ENCODE results near the gene CCDC97. TPM values are rescaled to one million over a fixed set of nuclear protein-coding genes. Genes with fewer than 3 reads are reported as not detected.

The CCDC97 gene
- total RNA-seq, 1 experiment from 2014 or later = 23.0 TPM

- Histone ChIP-seq H3K4me1 (ENCODE audit: control insufficient read depth in 1 of 2, insufficient read depth in 2 of 2, low read length in 2 of 2) (peaks cover 0 to 5% of the 10 kb centered on the region in 2 experiments; a peak in 1 of 4 replicates), H3K4me2 (ENCODE audit: low read length) (no peak overlapping the region), H3K27me3 (ENCODE audit: insufficient read depth, low read length) (no peaks in the 10 kb centered on the region), H3K9me2 (ENCODE audit: insufficient read depth) (no peaks in the 10 kb centered on the region), H2AFZ (ENCODE audit: low read depth, low read length, poor library complexity, severe bottlenecking) (no peak overlapping the region), H3K4me3 (replicated peaks in 1 of 2; ENCODE audit: low read depth in 1 of 2, low read length in 2 of 2) (no peak overlapping the region), H3K9ac (ENCODE audit: low read length) (no peak overlapping the region), H3K36me3 (ENCODE audit: control insufficient read depth in 1 of 2, insufficient read depth in 2 of 2, low read length in 2 of 2) (no peaks in the 10 kb centered on the region), H3K27ac (ENCODE audit: low read depth, low read length) (no peak overlapping the region), H3K79me2 (ENCODE audit: insufficient read depth, low read length) (no peaks in the 10 kb centered on the region), H4K20me1 (ENCODE audit: insufficient read depth) (no peaks in the 10 kb centered on the region), H3K9me3 (ENCODE audit: control insufficient read depth in 1 of 2, insufficient read depth in 1 of 2, low read depth in 1 of 2, low read length in 2 of 2) (no peaks in the 10 kb centered on the region)
- POLR2A ChIA-PET = no interaction called here
- TF ChIP-seq EGR1 (IDR thresholded peaks at IDR 0.05; ENCODE audit: low read depth) (no peak), ZNF274 (IDR thresholded peaks at IDR 0.05; ENCODE audit: low read depth, low read length) (no peak), YY1 (IDR thresholded peaks at IDR 0.05; ENCODE audit: extremely low read depth, insufficient replicate concordance, low read depth, low read length) (no peak), RAD21 (IDR thresholded peaks at IDR 0.05; ENCODE audit: low read depth) (no peak), ZFX (IDR thresholded peaks at IDR 0.05) (no peak), SRF (IDR thresholded peaks at IDR 0.05; ENCODE audit: low read depth) (no peak), FOSL1 (IDR thresholded peaks at IDR 0.05; ENCODE audit: low read depth) (no peak), CEBPB (IDR thresholded peaks at IDR 0.05; ENCODE audit: low read depth) (no peak), ZBTB33 (IDR thresholded peaks at IDR 0.05; ENCODE audit: extremely low read depth, insufficient replicate concordance, low read length) (no peak), EZH2 (IDR thresholded peaks at IDR 0.05) (no peak), SIN3A (IDR thresholded peaks at IDR 0.05; ENCODE audit: low read depth) (no peak), EZH2phosphoT487 (IDR thresholded peaks at IDR 0.05; ENCODE audit: borderline replicate concordance) (no peak), ELF1 (IDR thresholded peaks at IDR 0.05; ENCODE audit: borderline replicate concordance, low read depth) (no peak), POLR2AphosphoS5 (IDR thresholded peaks at IDR 0.05; ENCODE audit: low read depth, low read length) (no peak), JUND (IDR thresholded peaks at IDR 0.05) (no peak), CTCF (IDR thresholded peaks at IDR 0.05 in 2 of 3, conservative IDR thresholded peaks at IDR 0.05 in 1 of 3; ENCODE audit: borderline replicate concordance in 1 of 3, insufficient read depth in 1 of 3, low read depth in 2 of 3, low read length in 2 of 3) (no peak), POLR2A (IDR thresholded peaks at IDR 0.05; ENCODE audit: borderline replicate concordance, extremely low read depth, insufficient read depth, insufficient read length) (no peak)
- TF ChIP-seq, protein P1, sequence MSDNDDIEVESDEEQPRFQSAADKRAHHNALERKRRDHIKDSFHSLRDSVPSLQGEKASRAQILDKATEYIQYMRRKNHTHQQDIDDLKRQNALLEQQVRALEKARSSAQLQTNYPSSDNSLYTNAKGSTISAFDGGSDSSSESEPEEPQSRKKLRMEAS (IDR thresholded peaks at IDR 0.05) = no peak
- CTCF ChIA-PET = no interaction called here
- DNase-seq (ENCODE audit: low read depth, low spot score) = no peak
- no peak for ATAC-seq
- no TSS peak for BruUV-seq (replicated peaks)
- RAD21 ChIA-PET (ENCODE audit: low non-redundant PET in 1 of 2, low total read pairs in 2 of 2, uncharacterized antibody in 2 of 2, unreplicated experiment in 2 of 2) = no interaction called here
- intact Hi-C loops (cut with micrococcal nuclease) = no loop called here
Measured at GRCh38 chr19:41373993-41374392, 64.0 kb downstream of the CCDC97 start.

All from HCT116 (cell line).